ENCODE measurements around the gene CELA2A. TPM values are rescaled to one million over a fixed set of nuclear protein-coding genes. Genes with fewer than 3 reads are reported as not detected.
"Not testable (repeated sequence)": the region's sequence is repeated elsewhere in the genome, so short reads cannot be mapped to it uniquely, and the experiment has no call there.

CELA2A gene
- polyA plus RNA-seq, 2 of the 4 experiments (the other 2 are of a cell fraction) = not detected

DNA sequence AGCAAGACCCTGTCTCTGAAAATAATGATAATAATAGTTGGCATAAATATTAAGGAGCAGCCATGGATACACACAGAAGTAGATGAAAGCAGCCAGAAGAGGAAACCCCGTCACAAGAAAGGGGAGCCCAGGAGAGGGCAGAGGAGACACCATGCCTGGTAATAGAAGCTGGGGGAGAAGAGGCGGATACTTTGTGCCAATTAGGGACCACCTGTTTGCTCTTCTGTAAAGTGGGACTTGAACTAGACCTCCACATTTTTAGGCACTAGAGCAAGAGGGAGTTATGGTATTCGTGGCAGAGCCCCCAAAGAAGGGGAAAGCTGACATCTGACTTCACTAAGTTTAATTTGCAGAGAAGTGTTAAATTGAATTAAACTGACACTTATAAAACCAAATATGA, 31.8 kb downstream of the CELA2A start (continued):
- TF ChIP-seq CBX2 (IDR thresholded peaks at IDR 0.05; ENCODE audit: borderline replicate concordance, low read depth) = no peak
- no peak for TF ChIP-seq POLR2A (IDR thresholded peaks at IDR 0.05; ENCODE audit: low read length)

DNA sequence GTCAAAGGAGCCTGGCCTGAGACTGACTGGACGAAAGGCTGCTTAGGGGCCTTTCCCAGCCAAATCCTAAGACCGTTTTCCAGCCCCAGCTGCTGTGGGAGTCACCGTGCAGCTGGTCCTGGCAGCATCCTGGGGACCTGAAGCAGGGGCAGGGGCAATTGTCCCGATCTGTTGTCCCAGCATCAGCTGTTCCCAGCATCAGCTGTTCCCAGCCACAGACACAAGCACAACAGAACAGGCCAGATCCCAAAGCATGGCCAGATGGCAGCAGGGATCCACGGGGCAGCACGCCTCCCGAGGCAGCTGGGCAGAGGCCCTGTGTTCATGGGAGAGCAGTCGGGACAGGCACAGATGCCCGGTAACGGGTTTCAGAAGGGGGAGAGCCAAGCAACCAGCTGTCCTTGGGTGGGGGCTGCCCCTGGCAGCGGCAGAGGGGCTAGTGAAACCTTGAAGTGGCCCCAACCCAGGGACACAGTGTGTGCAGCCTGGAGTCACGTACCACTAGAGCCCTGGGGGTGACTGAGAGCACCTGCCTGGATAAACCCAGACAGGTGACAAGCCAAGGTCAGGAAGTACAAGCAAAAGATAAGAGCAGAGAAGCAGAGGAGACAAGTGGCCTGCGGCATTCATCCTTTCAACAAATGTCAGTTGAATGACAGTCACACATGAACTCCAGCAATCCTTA, 32.7 kb downstream of the CELA2A start:
- Histone ChIP-seq H3K27ac (no peak overlapping the region), H3K4me3 (no peak overlapping the region), H3K9me3 (no peaks in the 10 kb centered on the region), H3K4me2 (no peak overlapping the region), H3K4me1 (no peaks in the 10 kb centered on the region)
- CTCF ChIA-PET = no interaction called here
- 72% methylated on average over 11 of the region's 13 CpGs for WGBS (ENCODE audit: missing lambda C conversion rate)
- TF ChIP-seq TFCP2L1 (CRISPR knock-in tag; IDR thresholded peaks at IDR 0.05) (no peak), BHLHE40 (IDR thresholded peaks at IDR 0.05; ENCODE audit: low read depth, low read length) (no peak), GATA3 (IDR thresholded peaks at IDR 0.05; ENCODE audit: borderline replicate concordance) (no peak), POLR2AphosphoS2 (conservative IDR thresholded peaks at IDR 0.05; ENCODE audit: low read length) (no peak), RFX5 (IDR thresholded peaks at IDR 0.05) (no peak), NPAS2 (CRISPR knock-in tag; IDR thresholded peaks at IDR 0.05; ENCODE audit: borderline replicate concordance) (no peak), CBX8 (IDR thresholded peaks at IDR 0.05) (no peak), TP53 (CRISPR knock-in tag; IDR thresholded peaks at IDR 0.05) (no peak), HOXB5 (CRISPR knock-in tag; IDR thresholded peaks at IDR 0.05) (no peak), FOXS1 (CRISPR knock-in tag; IDR thresholded peaks at IDR 0.05) (no peak)
- TF ChIP-seq, protein P1, sequence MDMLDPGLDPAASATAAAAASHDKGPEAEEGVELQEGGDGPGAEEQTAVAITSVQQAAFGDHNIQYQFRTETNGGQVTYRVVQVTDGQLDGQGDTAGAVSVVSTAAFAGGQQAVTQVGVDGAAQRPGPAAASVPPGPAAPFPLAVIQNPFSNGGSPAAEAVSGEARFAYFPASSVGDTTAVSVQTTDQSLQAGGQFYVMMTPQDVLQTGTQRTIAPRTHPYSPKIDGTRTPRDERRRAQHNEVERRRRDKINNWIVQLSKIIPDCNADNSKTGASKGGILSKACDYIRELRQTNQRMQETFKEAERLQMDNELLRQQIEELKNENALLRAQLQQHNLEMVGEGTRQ (IDR thresholded peaks at IDR 0.05) = no peak
- TF ChIP-seq, protein P2, sequence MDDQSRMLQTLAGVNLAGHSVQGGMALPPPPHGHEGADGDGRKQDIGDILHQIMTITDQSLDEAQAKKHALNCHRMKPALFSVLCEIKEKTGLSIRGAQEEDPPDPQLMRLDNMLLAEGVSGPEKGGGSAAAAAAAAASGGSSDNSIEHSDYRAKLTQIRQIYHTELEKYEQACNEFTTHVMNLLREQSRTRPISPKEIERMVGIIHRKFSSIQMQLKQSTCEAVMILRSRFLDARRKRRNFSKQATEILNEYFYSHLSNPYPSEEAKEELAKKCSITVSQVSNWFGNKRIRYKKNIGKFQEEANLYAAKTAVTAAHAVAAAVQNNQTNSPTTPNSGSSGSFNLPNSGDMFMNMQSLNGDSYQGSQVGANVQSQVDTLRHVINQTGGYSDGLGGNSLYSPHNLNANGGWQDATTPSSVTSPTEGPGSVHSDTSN (IDR thresholded peaks at IDR 0.05) = no peak
- TF ChIP-seq, protein P3, sequence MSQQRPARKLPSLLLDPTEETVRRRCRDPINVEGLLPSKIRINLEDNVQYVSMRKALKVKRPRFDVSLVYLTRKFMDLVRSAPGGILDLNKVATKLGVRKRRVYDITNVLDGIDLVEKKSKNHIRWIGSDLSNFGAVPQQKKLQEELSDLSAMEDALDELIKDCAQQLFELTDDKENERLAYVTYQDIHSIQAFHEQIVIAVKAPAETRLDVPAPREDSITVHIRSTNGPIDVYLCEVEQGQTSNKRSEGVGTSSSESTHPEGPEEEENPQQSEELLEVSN (IDR thresholded peaks at IDR 0.05; ENCODE audit: borderline replicate concordance, low read depth) = no peak
- TF ChIP-seq, protein P4, sequence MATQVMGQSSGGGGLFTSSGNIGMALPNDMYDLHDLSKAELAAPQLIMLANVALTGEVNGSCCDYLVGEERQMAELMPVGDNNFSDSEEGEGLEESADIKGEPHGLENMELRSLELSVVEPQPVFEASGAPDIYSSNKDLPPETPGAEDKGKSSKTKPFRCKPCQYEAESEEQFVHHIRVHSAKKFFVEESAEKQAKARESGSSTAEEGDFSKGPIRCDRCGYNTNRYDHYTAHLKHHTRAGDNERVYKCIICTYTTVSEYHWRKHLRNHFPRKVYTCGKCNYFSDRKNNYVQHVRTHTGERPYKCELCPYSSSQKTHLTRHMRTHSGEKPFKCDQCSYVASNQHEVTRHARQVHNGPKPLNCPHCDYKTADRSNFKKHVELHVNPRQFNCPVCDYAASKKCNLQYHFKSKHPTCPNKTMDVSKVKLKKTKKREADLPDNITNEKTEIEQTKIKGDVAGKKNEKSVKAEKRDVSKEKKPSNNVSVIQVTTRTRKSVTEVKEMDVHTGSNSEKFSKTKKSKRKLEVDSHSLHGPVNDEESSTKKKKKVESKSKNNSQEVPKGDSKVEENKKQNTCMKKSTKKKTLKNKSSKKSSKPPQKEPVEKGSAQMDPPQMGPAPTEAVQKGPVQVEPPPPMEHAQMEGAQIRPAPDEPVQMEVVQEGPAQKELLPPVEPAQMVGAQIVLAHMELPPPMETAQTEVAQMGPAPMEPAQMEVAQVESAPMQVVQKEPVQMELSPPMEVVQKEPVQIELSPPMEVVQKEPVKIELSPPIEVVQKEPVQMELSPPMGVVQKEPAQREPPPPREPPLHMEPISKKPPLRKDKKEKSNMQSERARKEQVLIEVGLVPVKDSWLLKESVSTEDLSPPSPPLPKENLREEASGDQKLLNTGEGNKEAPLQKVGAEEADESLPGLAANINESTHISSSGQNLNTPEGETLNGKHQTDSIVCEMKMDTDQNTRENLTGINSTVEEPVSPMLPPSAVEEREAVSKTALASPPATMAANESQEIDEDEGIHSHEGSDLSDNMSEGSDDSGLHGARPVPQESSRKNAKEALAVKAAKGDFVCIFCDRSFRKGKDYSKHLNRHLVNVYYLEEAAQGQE (IDR thresholded peaks at IDR 0.05) = no peak
- FAIRE-seq (no peak), DNase-seq (ENCODE audit: low read depth in 1 of 2, low spot score in 1 of 2) (no peak), ATAC-seq (no peak)
- POLR2A ChIA-PET = no interaction called here

DNA sequence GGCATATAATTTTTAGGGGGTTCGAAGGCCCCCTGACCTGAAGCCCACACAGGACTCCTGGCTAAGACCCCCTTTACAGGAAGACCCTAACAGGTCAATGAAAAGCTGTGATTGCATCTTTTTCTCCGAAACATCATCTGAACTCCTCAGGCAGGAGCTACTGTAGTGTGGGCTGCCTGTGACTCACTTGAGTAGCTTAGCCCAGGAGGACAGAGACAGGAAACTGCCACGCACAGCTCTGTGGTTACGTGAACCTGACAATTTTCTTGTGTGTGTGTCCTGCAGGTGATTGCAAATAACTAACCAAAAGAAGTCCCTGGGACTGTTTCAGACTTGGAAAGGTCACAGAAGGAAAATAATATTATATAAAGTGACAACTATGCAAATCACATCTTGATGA, 34.5 kb downstream of the CELA2A start:
- CTCF ChIA-PET, FAIRE-seq: not testable (repeated sequence)

DNA sequence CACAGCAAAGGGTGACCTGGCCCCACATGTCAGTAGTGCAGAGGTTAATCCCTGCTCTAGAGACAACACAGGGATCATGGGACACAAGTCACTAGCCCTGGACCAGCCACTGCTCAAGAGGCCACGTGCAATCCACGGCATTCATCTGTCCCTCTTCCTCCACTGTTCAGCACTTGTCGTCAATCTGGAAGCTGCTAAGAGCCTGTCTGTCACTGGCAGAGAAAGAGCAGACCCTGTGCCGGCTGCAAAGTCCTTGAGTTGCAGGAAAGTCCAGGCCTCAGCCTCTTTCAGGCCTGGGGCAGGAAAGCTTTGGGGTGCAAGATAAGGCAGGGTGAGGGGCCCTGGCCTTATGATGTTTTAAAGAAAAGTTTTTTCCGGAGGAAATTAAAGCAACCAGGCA, 36.1 kb downstream of the CELA2A start:
- Histone ChIP-seq H3K4me1 (no peaks in the 10 kb centered on the region), H3K4me3 (no peak overlapping the region), H3K27ac (no peak overlapping the region), H3K4me2 (no peak overlapping the region), H3K9me3 (no peaks in the 10 kb centered on the region)
- ATAC-seq = no peak
- 91% methylated on average over 5 of the region's 5 CpGs for WGBS (ENCODE audit: missing lambda C conversion rate)
- FAIRE-seq = no peak
- POLR2A ChIA-PET = no interaction called here
- CTCF ChIA-PET = no interaction called here
- no peak for DNase-seq (ENCODE audit: low read depth in 1 of 2, low spot score in 1 of 2)
- TF ChIP-seq POLR2AphosphoS2 (conservative IDR thresholded peaks at IDR 0.05; ENCODE audit: low read length) (no peak), SREBF2 (IDR thresholded peaks at IDR 0.05) (no peak), PHF8 (IDR thresholded peaks at IDR 0.05; ENCODE audit: borderline replicate concordance, low read depth) (no peak), EP300 (IDR thresholded peaks at IDR 0.05) (no peak), ZNF302 (CRISPR knock-in tag; IDR thresholded peaks at IDR 0.05) (no peak), JUNB (IDR thresholded peaks at IDR 0.05) (no peak), CBX8 (IDR thresholded peaks at IDR 0.05) (no peak), ESRRA (IDR thresholded peaks at IDR 0.05; ENCODE audit: borderline replicate concordance, low read length) (no peak), HOXA7 (CRISPR knock-in tag; IDR thresholded peaks at IDR 0.05) (no peak), MAZ (IDR thresholded peaks at IDR 0.05; ENCODE audit: borderline replicate concordance, low read depth, low read length) (no peak)
- TF ChIP-seq, protein P5, sequence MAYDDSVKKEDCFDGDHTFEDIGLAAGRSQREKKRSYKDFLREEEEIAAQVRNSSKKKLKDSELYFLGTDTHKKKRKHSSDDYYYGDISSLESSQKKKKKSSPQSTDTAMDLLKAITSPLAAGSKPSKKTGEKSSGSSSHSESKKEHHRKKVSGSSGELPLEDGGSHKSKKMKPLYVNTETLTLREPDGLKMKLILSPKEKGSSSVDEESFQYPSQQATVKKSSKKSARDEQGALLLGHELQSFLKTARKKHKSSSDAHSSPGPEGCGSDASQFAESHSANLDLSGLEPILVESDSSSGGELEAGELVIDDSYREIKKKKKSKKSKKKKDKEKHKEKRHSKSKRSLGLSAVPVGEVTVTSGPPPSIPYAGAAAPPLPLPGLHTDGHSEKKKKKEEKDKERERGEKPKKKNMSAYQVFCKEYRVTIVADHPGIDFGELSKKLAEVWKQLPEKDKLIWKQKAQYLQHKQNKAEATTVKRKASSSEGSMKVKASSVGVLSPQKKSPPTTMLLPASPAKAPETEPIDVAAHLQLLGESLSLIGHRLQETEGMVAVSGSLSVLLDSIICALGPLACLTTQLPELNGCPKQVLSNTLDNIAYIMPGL (CRISPR knock-in tag; IDR thresholded peaks at IDR 0.05; ENCODE audit: borderline replicate concordance) = no peak

More for the DNA sequence above, 34.5 kb downstream of the CELA2A start:
- POLR2A ChIA-PET; H3K9me3 ChIP-seq; H3K4me3 ChIP-seq; H3K4me2 ChIP-seq; DNase-seq (ENCODE audit: low read depth in 1 of 2, low spot score in 1 of 2); H3K27ac ChIP-seq; H3K4me1 ChIP-seq; ATAC-seq: not testable (repeated sequence)
- WGBS (ENCODE audit: missing lambda C conversion rate) = 87% methylated on average over 4 of the region's 4 CpGs

All from A549 (cell line).